GM21529 (cell line): Measurements from ENCODE around the gene REEP6.
"Not testable (repeated sequence)": the region's sequence is repeated elsewhere in the genome, so short reads cannot be mapped to it uniquely, and the experiment has no call there.

Experiments used
- ATAC-seq: cut with Tn5 transposase; IDR thresholded peaks from one replicate; pipeline ENCODE4 v1.9.1; 2021; ENCODE audit not compliant: unreplicated experiment

Gene REEP6

DNA sequence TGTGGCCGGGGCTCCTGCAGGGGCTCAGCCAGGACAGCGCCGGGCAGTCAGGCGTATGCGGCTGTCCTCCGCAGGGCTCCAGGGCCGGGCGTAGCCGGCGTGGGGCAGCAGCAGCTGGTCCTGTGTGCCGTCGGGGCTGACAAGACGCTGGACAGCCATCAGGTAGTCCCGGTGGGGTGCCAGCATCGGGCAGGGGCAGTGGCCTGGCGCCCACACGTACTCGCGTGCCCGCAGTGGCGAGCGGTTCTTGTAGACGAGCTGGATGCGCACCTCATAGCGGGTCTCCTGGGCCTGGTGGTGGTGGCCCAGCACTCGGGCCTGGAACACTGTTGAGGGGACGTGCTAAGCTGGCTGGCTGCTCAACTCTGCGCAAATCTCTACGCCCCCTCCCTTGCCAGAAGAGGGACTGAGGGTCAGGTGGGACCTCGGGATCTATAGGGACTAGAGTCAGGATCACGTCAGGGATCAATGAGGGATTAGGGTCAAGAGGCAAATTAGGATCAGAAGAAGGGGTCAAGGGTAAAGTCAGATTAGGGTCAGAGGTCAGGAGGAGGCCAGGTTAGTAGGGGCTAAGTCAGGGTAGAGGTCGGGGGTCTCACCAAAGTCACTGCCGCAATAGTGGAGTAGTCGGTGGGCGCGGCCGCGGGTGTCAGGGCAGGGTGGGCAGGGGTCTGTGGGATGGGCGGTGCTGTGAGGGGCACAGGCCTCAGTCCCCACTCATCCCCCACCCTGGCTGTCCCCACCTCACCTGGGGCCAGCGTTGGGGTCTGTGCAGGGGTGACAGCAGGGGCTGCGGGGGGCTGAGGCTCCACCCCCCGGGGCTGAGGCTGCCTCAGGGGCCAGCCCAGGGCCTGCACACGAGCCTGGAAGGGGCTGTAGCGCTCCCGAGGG, 15.3 kb downstream of the REEP6 start:
- ATAC-seq, result no peak

DNA sequence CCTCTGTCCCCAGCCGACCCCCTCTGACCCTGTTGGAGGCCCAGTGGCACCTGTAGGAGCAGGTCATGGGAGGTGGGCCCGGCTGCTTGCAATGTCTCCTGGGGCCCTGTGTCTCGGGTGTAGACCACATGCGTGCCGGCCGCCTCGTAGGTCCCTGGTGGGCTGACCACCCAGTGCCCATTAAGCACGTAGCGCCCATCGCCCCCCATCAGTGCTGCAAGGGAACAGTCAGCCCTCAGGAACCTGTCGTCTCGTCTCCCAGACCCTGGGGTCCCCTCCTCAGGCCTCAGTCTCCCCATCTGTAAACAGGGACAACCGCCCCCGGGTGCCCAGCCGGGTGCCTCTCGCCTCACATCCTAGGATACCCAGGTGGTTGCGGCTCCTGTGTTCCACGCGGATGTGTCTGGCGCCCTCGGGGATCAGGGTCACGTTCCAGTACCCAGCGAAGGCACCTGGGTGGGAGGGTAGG, 16.2 kb downstream of the REEP6 start:
- no peak for ATAC-seq

DNA sequence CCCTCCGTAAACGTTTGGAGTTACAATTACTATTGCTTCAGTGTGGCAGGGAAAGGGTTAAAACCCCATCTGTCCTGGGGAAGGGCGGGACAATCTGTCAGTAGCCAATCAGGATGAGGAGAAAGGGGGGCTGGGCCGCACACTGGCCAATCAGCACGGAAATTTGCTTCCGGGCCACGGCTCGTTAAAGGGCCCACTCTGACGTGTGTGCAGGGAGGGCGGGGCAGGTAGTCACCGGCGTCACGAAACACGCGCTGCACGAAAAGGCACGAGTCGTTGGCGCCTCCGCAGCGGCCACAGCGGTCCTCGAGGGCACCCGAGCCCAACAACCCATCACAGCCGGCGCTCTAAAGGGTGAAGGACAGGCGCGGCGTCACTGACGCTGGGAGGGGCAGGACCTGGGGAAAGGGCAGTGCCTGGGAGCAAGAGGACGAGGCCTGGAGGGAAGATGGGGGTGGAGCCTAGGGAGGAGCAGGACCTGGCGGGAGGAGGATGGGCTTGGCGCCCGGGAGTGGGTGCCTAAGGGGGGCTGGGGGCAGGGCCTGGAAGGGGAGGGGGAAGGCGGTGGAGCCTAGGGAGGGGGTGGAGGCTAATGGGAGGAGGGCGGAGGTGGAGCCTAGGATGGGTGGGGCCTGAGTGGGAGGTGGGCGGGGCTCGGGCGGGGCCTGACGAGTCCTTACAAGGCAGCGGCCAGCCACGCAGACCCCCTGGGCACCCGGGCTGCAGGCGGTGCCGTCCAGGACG, 17.0 kb downstream of the REEP6 start:
- no peak for ATAC-seq

DNA sequence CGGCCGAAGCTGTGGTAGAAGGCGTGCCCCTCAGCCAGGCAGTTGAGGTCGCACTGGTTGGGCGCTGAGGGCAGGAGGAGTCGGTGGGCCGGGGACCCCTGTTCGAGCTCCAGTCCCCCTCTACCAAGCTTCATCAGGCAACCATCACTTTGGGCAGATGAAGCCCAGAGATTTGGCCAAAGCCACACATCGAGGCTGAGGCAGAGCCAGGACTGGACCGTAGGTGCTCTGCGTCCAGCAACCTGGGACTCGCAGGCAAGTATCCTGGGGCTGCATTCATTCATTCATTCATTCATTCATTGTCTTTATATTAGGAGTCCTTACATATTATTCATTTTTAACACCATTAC, 17.5 kb downstream of the REEP6 start:
- no peak for ATAC-seq

DNA sequence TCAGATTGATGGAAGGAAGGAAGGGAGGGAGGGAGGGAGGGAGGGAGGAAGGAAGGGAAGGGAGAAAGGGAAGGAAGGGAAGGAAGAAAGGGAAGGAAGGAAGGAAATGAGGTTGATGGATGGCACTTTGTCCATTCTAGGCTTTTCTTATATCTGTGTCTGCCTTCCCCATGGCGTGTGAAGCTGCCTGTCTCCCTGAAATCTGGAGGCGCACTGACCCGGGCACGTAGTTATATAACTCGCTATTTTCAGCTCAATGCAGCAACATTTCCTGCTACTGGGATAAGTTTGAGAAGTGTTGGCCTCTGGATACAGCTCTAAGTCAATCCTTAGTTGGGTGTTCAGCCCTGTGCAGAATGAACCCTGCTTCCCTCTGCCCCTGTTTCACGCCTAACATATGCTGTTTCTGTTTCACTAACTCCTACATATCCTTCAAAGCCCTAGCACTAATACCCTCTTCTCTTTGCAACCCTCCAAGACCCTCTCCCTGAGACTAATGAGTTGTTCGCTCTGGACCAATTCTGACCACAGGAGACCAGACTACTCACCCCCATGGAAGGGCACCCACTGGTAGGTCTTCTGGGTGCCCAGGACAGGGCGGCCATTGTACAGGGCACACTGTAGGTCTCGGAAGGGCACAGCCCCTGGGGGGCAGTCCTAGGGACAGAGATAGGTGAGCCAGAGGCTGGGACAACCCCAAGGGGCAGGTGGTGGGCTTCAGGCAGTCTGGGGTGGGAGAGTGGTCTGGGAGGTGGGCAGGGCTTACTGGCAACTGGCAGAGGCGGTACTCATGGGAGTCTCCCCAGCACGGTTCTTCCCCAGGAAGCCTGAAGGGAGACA, 18.8 kb downstream of the REEP6 start:
- no peak for ATAC-seq

DNA sequence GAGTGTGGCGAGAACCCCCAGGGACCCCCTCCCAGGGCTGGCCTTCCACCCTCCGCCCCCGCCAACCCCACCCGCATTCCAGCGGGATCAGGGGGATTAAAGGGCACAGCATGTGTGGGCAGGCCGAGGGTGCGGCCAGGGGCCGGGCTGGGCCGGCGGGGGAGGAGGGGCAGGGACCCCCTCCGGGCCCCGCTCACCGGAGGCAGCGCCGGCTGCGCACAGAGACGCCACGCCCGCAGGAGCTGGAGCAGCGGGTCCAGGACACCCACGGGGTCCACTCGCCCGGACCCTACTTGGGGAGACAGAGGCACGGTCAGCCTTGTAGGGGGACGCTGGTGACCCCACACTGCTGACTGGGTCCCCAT, 19.4 kb downstream of the REEP6 start:
- ATAC-seq, result no peak

DNA sequence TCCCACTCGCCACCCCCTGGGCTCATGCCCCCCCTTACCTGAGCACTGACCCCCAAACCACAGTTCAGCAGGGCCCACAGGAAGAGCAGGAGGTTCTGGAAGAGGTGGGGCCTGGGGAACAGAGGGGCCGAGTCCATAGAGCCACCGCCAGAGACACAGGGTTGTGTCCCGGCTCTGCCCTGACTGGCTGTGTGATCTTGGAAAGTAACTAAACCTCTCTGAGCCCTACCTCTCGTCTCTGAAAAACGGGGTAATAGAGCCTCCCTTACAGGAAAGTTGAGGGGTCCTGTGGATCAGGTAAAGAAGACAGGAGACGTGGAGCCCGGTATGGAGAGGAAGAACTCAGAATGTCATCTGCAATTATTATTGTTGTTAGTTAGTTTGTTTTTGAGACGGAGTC, 19.8 kb downstream of the REEP6 start:
- no peak for ATAC-seq

DNA sequence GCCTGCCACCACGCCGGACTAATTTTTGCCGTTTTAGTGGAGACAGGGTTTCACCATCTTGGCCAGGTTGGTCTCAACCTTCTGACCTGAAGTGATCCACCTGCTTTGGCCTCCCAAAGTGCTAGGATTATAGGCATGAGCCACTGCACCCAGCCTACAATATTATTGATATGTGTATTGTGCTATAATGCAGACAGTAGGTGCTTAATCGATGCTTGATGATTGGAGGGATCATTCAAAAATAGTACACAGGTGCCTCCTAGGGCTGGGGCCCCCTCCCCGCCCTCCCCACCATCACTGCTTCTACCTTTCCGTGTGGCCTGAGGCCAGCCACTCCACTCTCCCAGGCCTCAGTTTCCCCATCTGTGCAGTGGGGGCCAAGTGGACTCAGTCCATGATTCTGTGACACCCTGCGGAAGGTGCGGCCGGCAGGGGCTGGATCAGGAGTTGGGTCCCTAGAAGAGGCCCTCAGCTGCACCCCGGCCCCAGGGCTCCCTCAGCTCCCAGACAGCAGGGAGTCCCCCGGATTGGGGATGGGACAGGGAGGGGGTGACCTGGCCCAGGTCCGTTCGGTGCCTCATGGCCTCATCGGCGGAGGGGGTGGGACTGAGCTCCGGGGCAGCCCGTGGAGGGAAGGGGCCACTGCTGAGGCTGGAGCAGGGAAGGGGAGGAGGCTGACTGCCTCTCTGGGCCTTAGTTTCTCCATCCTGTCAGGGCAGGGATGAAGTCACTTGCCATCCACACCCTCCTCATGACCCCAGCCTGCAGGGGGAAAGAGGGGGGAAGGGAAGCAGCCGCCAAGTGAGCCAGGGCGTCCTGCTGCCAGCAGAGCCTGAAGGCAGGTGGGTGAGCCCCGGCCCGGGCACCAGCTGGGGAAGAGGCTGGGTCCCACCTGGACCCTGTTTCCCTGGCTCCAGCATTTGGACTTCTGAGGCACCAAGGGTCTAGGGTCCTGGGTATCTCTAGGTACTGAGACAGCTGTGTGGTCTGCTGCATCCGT, 20.6 kb downstream of the REEP6 start:
- no peak for ATAC-seq

DNA sequence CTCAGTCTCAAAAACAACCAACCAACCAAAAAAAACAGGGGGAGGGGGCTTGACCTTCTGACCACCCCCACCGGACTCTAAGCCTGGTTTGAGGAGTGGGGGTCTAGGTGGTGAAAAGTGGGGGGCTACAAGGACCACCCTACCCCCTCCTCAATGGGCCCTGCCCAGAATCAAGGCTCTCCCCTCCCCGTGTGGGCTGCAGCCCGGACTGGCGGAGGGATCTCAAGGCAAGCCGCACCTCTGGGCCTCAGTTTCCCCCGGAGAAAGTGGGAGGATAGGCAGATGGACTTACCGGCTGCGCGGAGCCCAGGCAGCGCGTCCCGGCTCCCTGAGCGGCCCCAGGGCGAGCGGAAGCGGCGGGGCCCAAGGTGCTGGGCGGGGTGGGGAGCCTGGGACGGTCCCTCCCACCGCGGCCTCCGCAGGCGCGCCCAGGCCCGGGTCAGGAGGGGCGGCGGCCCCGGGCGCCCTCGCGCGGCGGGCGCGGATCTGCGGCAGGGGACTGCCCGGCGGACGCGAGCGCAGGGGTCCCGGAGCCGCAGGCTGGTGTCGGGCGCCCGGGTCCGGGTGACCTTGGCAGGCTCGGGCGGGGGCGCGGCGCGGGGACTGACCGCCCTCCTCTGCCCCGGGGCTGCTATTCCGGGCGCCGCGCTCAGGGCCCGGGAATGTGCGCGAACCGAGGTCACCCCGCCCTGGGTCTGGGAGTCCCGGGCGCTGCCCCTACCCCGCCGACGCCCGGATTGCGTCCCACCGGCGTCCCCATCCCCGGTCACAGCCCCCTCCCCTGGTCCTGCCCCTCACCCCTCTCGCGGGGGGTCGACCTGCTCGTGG, 21.9 kb downstream of the REEP6 start, which contains the start of gene ADAMTSL5:
Gene ADAMTSL5 (minus strand): TSS at position 349 of the 828 bp plus-strand sequence. CDS start 2,076 bp downstream, outside the sequence.
- no peak for ATAC-seq

DNA sequence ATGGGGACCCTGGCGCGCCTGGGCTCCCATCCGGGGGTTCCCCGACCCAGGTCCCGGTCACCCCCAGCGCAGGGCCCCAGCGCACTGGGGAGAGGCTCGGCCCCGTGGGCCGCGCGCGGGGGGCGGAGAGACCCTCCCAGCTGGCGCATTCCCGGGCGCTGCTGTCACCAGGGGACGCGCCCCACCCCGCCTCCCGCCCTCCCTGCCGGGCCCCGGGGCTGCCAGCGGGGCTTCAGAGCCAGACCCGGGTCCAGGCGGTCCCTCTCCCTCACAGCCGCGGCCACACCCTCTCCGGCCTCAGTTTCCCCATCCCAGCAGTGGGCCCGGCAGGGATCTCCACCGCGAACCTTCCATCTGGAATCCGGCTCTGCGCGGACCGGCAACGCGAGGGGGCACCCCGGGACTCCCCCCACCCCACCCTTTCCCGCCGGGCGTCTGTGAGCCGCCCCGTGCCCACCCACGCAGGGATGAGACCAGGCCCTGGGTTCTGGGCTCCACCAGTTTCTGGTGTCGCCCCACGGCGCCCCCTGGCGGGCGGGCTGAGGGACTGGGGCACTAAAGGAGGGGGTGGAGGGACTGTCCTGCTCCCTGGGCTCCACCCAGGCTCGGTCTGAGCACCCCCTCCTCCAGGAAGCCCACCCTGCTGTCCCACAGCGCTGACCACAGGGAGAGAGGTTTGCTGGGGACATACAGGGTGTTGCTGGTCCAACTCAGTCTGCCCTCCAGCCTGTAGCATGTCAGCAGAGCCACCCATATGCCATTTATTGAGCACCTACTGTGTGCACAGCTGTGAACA, 22.7 kb downstream of the REEP6 start:
- no peak for ATAC-seq

DNA sequence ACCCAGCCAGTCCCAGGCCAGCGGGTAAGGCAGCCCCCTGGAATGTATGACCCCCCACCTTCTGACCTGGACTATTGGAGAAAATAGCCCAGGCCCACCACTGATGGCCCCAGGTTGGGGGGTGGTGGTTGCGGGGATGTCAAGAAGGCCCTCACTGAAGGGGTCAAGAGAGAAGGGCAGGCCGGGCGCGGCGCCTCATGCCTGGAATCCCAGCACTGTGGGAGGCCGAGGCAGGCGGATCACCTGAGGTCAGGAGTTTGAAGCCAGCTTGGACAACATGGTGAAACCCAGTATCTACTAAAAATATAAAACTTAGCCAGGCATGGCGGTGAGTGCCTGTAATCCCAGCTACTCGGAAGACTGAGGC, 23.3 kb downstream of the REEP6 start:
- ATAC-seq, result no peak

DNA sequence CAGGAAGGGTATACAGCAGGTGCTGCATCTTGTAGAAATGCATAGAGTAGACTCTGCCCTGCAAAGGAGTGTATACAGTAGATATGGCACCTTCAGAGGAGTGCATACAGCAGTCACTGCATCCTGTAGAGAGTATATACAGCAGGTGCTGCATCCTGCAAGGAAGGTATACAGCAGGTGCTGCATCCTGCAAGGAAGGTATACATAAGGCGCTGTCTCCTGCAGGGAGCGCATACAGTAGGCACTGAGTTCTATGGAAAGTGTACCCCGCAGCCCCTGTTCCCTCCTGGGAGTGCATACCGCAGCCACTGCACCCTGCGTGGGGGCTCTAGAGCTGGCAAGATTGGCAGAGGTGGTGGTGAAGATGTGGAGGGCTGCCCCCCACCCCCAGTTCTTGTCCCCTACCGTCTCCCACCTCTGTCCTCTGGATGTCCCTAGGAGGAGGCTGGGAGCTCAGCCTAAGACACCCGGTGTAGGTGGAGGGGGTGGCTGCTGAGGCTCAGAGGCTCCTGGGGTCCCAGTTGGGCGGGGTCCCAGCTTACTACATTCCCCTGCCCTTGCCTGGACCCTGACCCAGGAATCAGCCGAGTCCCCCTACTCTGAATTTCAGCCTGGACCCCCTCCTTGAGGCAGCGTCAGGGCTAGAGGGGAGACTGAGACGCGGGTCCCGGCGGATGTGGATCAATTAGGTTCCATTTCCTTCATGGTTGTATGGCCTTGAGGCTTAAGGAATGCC, 24.2 kb downstream of the REEP6 start:
- ATAC-seq, result no peak

DNA sequence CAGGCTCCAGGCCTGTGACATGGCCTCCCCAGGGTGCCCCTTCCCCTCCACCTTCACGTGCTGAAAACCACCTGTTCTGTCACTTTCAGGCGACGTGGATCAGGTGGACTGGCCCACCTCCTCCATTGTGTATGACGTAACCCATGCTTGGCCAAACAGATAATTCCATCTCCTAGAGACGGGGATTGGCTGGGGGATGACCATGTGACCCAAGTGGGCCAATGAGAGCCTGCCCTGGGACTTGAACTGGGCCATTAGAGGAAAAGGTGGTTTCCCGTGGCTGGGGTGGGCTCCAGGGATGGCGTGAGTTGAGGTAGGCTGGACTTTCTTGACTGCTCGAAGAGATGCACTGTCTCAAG, 25.4 kb downstream of the REEP6 start:
- no peak for ATAC-seq

DNA sequence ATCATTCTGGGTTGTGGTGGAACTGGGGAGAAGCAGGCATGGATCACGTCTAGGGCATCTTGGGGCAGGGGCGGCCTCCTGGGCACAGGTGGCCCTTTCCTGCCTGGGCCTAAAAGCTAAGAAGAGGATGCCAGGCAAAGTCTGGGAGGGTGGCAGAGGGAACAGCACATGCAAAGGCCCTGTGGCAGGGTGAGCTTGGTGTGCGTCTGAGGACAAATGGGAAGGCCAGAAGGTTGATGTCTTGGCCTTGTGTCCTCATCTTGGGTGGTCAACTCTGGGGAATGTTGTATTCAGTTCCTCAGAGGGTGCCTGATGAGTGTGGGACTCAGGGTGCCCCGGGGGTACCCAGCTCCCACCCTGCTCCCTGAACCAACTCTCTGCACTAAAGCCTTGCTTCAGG, 27.5 kb downstream of the REEP6 start:
- ATAC-seq, result no peak

DNA sequence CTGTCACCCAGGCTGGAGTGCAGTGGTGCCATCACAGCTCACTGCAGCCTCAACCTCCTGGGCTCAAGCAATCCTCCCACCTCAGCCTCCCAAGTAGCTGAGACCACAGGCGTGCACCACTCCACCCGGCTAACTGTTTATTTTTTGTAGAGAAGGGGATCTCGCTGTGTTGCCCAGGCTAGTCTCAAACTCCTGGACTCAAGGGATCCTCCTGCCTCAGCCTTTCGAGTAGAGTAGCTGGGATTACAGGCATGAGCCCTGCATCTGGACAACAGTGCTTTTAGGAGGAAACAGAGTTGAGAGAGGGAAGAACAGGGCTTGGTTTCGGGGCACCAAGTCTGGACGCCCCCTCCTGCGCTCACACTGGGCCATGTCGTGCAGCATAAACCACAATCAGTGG, 28.8 kb downstream of the REEP6 start:
- not testable (repeated sequence) for ATAC-seq

DNA sequence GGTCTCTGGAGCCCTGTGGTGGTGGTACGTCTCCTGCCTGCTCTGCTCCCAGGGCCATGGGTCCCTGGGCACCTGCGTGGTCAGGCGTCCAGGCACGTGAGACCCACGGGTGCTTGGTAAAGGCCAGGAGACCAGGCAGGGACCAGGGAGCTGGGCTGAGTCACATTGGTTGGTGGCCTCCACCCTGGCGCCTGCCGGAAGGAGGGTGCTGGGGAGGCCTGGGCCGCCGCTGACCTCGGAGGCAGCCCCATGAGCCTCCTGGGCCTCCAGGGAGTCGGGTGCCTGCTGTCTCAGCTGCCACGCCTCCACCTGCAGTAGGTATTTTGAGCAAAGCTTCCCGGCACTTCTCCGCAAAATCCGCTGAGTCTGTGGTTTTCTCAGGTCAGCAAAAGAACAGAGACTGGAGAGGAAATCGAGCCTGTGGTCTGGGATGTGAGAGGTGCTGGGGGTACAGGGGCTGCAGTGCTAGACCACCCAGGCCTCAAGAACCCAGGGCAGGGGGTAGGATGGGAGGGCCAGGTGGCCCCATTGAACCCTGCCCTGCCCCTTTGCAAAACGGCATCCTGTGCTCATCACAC, 29.3 kb downstream of the REEP6 start:
- ATAC-seq, result no peak

DNA sequence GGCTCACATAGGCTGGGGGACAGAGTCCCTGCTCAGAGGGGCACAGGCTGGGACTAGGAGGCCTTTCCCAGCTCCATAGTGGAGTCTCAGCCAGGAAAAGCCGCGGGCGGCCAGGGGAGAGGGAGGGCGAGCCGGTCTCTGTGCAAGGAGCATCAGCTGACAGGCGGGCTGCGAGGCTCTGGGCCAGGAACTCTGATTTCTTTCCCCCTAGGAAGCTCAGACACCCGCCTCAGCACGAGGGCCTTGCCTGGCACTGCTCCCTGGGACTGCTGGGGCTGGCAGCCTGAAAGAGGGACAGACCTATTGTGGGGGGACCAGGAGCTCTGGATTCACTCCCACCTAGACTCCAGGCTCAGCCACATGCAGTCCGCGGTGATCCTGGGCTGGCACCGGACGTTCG, 30.7 kb downstream of the REEP6 start:
- ATAC-seq, result no peak

DNA sequence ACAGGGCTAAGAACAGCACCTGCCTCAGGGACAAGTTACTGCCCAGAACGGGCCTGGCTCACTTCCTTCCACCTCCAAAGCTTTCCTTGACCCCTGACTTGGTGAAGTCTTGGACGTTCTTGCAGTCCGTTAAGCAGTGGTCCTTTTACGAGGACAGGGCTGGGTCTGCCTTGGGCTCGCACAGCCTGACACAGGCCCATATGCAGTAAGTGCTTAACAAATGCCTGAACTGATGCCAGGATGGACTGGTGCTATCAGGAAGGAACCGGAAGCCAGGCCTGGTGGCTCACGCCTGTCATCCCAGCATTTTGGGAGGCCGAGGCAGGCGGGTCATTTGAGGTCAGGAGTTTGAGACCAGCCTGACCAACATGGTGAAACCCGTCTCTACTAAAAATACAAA, 31.1 kb downstream of the REEP6 start:
- no peak for ATAC-seq
